ENCODE results near the gene USP3. TPM values are rescaled to one million over a fixed set of nuclear protein-coding genes. Genes with fewer than 3 reads are reported as not detected.

Gene USP3
- total and polyA plus RNA-seq, 2 of the 4 experiments (the other 2 are of a cell fraction) = 17.3 to 52.3 TPM

DNA sequence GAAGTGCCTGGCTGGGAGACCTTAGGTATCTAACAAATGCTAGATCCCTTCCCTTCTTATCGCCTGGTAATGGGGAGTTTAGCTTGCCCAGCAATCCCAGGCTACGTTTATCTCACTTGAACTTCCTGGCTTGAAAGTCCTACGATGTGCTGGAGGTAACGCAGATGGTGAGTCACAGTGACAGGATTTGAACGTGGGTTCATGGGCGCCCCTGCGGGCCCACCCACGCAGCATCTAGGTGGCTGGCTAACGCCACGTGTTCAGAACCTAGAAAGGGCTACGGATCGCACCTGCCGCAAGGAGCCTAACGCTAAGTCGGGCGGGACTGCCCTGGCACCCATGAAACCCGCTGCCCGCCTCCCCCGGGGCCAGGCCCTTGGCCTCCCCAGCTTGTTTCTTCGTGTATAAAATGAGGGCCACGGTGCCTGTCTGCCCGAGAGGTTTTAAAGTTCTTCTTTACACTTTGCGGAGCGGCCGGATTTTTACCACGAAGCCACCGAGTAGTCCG, 600 bp upstream of the USP3 start:
- Histone ChIP-seq H3K27ac (ENCODE audit: insufficient read depth, low read length) (peak overlapping the region; percentile 91), H3K4ac (ENCODE audit: low read depth, low read length) (peak overlapping the region; percentile 97), H2AFZ (replicated peaks; ENCODE audit: low read length, poor library complexity) (peak overlapping the region; percentile 94), H3K18ac (ENCODE audit: low read depth, low read length) (peak overlapping the region; percentile 93), H3K14ac (replicated peaks; ENCODE audit: low read depth, low read length) (peak overlapping the region; percentile 95), H3K4me3 (ENCODE audit: insufficient read depth, low read depth, low read length) (peak overlapping the region; percentile 43), H3K36me3 (ENCODE audit: control insufficient read depth, insufficient read depth, low read length) (no peaks in the 10 kb centered on the region), H4K8ac (ENCODE audit: low read depth in 2 of 2, low read length in 2 of 2) (peak overlapping the region; percentile 78 to 88), H3K56ac (ENCODE audit: extremely low read depth, insufficient read depth, low read length) (peak overlapping the region; percentile 86), H2BK120ac (ENCODE audit: low read depth, low read length) (peak overlapping the region; percentile 92), H3K9ac (ENCODE audit: low read depth, low read length) (peak overlapping the region; percentile 74), H3K23ac (ENCODE audit: low read depth, low read length) (peak overlapping the region; percentile 97), H4K20me1 (ENCODE audit: insufficient read depth, low read length) (peaks cover 31% of the 10 kb centered on the region; the same call in 1 of the 2 replicates), H3K27me3 (ENCODE audit: control insufficient read depth, insufficient read depth, low read length) (no peaks in the 10 kb centered on the region), H4K91ac (ENCODE audit: insufficient read depth, low read depth, low read length) (peak overlapping the region; percentile 83), H4K5ac (ENCODE audit: low read depth, low read length) (peak overlapping the region; percentile 94), H3K9me3 (ENCODE audit: control insufficient read depth, insufficient read depth, low read length) (no peaks in the 10 kb centered on the region), H3K79me1 (ENCODE audit: low read depth in 1 of 2, low read length in 2 of 2) (peaks cover 4 to 42% of the 10 kb centered on the region in 2 experiments; a peak in 3 of 4 replicates), H2BK15ac (ENCODE audit: low read depth, low read length) (peak overlapping the region; percentile 65; the same call in 2 of the 3 replicates), H3K4me1 (ENCODE audit: control insufficient read depth, insufficient read depth, low read length) (peaks cover 20% of the 10 kb centered on the region), H3K9me1 (ENCODE audit: insufficient read depth, low read length) (peaks cover 18% of the 10 kb centered on the region), H2AK9ac (replicated peaks; ENCODE audit: low read depth, low read length, poor library complexity) (peak overlapping the region; percentile 99), H2AK5ac (ENCODE audit: low read depth, low read length) (peak overlapping the region; percentile 73), H3K4me2 (ENCODE audit: low read depth, low read length) (peak overlapping the region; percentile 89), H2BK5ac (ENCODE audit: low read depth, low read length, poor library complexity, severe bottlenecking) (peak overlapping the region; percentile 97), H2BK20ac (ENCODE audit: low read depth, low read length) (peak overlapping the region; percentile 78)
- ChIA-PET POLR2A (ENCODE audit: unreplicated experiment) (interaction anchor here (0.6 kb wide), 4 partner anchors 38 to 261 kb away, joined by 3 to 7 read pairs (median 5); no protein-coding TSS in a partner anchor), CTCF (interaction anchor here (0.6 to 1.7 kb wide), 3 partner anchors 26 to 37 kb away, joined by 3 to 6 read pairs (median 4); no protein-coding TSS in a partner anchor)
- dilution Hi-C loops (cut with HindIII; ENCODE audit: low sequenced_read_pairs, unreplicated experiment) = no loop called here
- intact Hi-C loops (cut with micrococcal nuclease) = loop anchor here (1.0 to 2.0 kb wide), 3 partner anchors 24 to 215 kb away; no protein-coding TSS in a partner anchor
- no TSS peak for BruUV-seq (replicated peaks)
- DNase-seq (peak; percentile 93), ATAC-seq (ENCODE audit: low read depth) (peak; percentile 15)
- 0% methylated on average over 22 of the region's 28 CpGs; no CpG with 5 or more reads in 1 of the 2 experiments for WGBS, 2 experiments (ENCODE audit: extremely low coverage in 2 of 2, insufficient read length in 1 of 2)
- in situ Hi-C loops (cut with MboI; ENCODE audit: low sequenced_read_pairs) = no loop called here
- TF ChIP-seq CHD1 (IDR thresholded peaks at IDR 0.05; ENCODE audit: low read depth, low read length) (no peak), BHLHE40 (IDR thresholded peaks at IDR 0.05; ENCODE audit: low read depth, low read length) (peak; percentile 67), POLR2A (IDR thresholded peaks at IDR 0.05; ENCODE audit: low read depth, low read length) (peak; percentile 85), SMC3 (IDR thresholded peaks at IDR 0.05; ENCODE audit: low read depth, low read length) (no peak), USF2 (IDR thresholded peaks at IDR 0.05; ENCODE audit: low read depth, low read length) (peak; percentile 77), CEBPB (IDR thresholded peaks at IDR 0.05; ENCODE audit: low read depth, low read length) (no peak), RAD21 (IDR thresholded peaks at IDR 0.05; ENCODE audit: low read length) (no peak), MAFK (IDR thresholded peaks at IDR 0.05; ENCODE audit: low read depth, low read length) (no peak), ELK1 (IDR thresholded peaks at IDR 0.05; ENCODE audit: borderline replicate concordance, low read depth, low read length) (no peak), RFX5 (IDR thresholded peaks at IDR 0.05; ENCODE audit: low read depth, low read length) (no peak), MAZ (IDR thresholded peaks at IDR 0.05; ENCODE audit: borderline replicate concordance, low read depth, low read length) (no peak), RCOR1 (IDR thresholded peaks at IDR 0.05; ENCODE audit: insufficient replicate concordance, low read length) (no peak), NFE2L2 (IDR thresholded peaks at IDR 0.05; ENCODE audit: low read depth, low read length) (peak; percentile 54; the same call in 1 of the 2 replicates), CTCF (conservative IDR thresholded peaks at IDR 0.05; ENCODE audit: low read depth, low read length) (no peak), FOS (IDR thresholded peaks at IDR 0.05; ENCODE audit: low read depth, low read length) (peak; percentile 88)
